Fibroblast of upper back skin (primary cell): ENCODE results near the gene MRNIP.

ENCODE experiments used
- DNase-seq: peaks from one replicate; pipeline ENCODE4 v3.0.0-alpha.2; 2013

MRNIP gene

DNA sequence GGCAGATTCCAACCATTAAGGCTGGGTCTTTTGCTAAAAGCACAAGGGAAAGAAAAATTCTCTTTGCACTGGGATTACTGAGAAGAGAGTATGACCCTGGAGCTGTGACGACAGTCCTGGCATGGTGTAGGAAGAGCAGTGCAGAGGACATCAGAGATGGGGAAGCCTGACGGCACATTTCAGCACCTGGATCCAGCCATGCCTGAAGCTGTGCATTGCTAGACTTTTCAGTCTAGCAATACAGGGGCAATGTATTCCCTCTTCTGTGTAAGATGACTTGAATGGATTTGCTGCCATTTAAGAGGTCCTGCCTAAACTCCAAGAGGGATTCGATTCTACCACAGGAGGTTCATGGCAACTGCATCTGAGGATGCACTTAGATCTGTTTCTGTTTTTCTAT, 12.3 kb upstream of the MRNIP start:
- DNase-seq, result no peak

- peak; percentile 23 for DNase-seq
Observed at GRCh38 chr5:179870403-179870903, 11.8 kb upstream of the MRNIP start.

DNA sequence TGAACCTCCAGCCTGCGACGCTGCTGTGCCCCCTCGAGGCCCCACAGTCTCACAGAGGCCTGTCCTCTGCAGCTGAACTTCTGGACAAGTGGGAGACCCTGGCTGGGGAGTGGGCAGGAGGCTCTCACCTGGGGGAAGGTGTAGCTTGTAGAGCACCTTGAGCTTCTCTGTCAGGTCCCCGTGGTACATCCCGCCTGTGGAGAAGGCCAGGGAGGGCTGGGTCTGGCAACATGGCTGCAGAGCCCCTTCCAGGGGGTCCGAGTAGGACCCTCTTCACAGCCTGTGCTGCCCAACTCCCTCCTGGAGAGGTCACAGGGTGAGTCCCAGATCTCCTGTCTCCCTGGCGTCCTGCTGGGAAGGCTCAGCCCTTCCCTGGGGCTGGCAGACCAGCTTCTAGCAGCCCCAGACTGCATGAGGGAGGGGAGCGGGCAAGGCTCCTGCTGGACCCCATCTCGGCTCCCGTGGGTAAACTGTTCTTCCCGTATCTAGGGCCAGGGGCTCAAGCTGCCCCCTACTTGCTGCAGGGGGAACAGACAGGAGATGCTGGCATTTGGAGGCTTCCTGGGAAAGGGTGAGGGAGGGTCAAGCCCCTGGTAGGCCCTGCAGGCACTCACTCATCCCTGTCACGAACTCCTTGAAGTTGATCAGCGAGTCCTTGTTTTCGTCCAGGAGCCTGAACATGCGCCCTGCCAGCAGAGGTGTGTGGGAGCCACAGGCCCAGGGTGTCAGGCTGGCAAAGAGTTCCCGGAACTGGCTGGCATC, 11.2 kb upstream of the MRNIP start:
- no peak for DNase-seq

DNA sequence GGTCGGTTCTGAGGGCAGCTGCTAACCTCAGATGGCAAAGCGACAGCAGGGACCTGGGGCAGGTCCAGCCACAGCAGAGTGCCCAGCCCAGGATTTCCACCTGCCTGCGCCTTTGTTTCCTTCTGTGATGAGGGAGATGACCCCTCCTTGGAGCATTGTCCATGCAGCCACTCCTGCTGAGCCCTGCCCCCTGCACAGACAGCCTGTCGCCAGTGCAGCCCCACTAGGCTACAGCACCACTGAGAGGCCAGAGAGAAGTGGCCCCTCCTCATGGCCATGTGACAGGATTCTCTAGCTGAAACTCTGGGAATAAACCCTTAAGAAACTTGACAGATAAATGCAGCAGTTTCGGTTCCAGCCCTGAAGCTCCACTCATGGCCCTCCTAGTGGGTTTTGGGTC, 10.5 kb upstream of the MRNIP start:
- no peak for DNase-seq

DNA sequence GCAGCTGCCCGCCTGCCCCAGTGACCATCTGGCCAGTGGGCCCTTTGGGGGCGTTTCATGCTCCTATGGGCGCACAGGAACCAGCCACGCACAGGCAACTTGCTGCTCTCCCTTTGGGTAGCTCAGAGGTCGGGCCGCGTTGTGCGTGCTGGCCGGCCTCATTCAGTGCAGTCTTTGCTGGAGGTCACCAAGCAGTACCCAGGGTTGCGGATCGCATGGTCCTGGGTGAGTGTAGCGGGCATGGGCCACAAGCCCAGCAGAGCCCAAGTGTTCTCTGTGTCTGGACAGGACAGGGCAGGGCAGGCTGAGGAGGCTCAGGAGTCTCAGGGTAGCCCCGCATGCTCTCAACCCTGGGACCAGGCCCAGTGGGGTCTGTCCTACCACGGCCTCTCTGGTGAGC, 9.9 kb upstream of the MRNIP start:
- no peak for DNase-seq

DNA sequence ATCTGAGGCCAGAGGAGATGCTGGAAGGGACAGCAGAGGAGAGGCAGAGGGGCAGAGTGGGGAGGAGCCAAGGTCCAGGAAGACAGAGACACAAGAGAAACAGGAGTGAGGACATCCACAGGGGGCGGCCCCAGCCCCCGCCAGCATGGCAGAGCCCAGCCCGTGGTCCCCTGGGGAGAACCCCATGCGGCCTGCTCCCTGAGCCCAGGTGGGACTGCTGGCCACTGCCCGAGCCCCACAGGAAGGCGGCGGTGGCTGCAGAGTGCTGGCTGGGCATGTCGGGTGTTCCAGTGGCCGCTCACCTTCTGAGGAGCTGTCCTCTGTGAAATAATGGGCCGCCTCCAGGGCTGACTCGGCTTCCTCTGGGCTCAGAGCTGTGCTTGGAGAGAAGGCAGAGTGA, 8.9 kb upstream of the MRNIP start:
- no peak for DNase-seq

- no peak for DNase-seq
Observed at GRCh38 chr5:179867079-179867465, 8.5 kb upstream of the MRNIP start.

GRCh38 chr5:179866241-179867078, 7.8 kb upstream of the MRNIP start:
- no peak for DNase-seq

DNA sequence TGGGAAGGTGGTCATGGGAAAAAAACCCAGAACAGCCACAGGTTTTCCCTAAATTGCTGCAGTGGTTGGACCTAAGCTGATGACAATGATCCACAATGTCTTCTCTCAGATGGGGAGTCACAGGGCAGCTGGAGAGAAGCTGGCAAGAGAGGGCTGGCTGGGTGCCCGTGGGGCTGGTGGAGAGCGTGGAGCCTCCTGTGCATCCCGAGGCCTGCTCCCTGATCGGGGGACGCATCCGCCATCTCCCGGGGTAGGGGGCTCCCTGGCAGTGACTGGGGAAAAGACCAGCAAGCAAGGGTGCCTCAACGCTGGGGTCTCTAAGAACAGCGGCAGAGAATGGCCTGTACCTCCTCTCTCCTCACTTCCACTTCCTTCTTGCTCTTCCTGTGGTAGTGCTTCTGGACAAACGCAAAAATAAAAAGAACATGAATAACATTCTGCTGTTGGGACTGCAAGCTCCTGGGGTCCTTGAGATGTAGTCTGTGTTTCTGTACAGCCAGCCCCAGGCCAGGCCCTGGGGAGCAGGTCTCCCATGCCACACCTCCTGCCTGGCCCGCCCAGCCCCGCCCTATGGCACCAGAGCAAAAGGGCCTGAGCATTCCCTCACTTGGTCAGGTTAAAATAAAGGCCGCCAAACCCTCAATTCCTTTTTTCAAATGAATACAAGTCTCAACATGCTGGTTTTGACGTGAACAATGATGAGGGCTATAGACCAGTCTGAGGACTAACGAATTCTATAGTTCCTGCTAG, 7.0 kb upstream of the MRNIP start:
- no peak for DNase-seq

DNA sequence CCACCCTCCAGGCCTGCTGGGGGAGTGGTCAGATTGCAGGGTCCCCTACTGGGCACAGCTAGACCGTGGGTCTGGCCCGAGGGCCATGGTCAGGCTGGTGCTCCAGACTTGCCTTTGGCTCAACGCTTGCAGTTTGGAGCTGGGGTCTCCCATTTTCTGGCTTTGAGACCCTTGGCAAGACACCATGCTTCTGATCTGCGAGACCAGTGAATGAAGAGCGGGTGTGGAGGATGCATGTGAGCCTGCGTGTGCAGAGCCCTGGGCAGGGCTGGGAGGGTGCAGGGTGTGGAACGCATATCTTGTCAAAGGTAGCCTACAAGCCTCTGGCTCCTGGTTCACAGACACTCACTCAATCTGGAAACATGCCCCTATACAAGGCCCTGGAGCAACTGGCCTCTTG, 6.1 kb upstream of the MRNIP start:
- no peak for DNase-seq

GRCh38 chr5:179863449-179864085, 5.0 kb upstream of the MRNIP start:
- DNase-seq, result no peak

GRCh38 chr5:179862891-179863290, 4.3 kb upstream of the MRNIP start:
- DNase-seq, result no peak

DNA sequence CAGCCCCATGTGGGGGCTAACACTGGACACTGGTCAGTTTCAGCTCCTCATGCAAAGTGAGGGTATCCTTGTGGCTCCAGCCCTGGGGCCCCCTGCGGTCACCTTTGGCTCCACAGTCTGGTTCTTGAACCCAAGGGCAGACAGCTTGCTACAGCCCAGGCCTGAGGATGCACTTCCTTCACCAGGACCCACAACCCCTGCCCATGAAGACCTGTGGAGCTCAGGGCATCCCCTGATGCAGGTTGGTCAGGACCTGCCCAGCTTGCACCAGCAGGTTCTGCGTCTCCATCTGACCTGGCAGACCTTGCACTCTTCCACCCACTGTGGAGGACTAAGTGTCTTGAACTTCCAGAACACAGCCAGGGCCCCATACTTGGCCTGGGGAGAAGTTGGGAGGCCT, 3.7 kb upstream of the MRNIP start:
- DNase-seq, result no peak

GRCh38 chr5:179860301-179860700, 1.7 kb upstream of the MRNIP start:
- DNase-seq, result no peak

- DNase-seq, result no peak
Observed at GRCh38 chr5:179858241-179858585, 404 bp downstream of the MRNIP start.

DNA sequence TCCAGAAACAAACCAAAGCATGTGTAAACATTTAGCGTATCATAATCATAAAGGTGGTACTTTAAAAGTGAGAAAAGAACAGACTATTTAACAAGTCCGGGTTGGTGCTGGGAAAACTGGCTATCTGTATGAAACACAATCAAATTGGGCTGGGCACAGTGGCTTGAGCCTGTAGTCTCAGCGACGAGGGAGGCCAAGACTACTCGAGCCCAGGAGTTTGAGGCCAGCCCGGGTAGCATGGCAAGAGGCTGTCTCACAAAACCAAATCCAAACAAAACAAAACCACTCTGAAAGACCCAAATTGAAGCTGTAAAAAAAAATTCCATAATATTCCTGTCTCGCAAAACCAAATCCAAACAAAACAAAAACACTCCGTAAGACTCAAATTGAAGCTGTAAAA, 4.3 kb downstream of the MRNIP start:
- no peak for DNase-seq

GRCh38 chr5:179852993-179853547, 5.5 kb downstream of the MRNIP start:
- no peak for DNase-seq

GRCh38 chr5:179841621-179842020, 17.0 kb downstream of the MRNIP start:
- DNase-seq, result no peak

DNA sequence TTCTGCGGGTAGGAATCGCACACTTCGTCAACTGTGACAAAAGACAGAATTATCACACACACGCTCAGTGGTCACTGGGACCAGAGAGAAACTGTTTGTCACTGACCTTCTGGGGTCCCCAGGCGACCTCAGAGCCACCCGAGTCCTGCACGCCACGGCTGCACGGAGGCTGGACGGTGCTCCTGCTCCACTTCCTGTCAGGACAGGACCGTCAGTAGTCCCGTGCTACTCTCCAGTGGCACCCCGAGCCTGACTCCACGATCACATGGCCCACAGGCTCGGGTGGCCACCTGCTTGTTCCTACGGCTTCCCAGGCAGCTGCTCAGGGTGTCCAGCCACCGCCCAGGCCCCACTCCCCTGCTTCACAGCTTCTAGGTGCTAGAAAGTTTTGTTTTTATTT, 17.9 kb downstream of the MRNIP start:
- DNase-seq, result no peak

GRCh38 chr5:179840321-179840720, 18.3 kb downstream of the MRNIP start:
- DNase-seq, result no peak

GRCh38 chr5:179839328-179840256, 19.0 kb downstream of the MRNIP start:
- no peak for DNase-seq
